Mesendoderm (in vitro differentiated cells): ENCODE results near the gene FBLN2.
A peak's percentile ranks its signal among the peaks of the same experiment; 100 is the strongest.

Experiments
- DNase-seq: peaks from one replicate; pipeline ENCODE4 v3.0.0; 2013
- H2AK5ac ChIP-seq: 2 replicates; pipeline ENCODE4 v1.6.1; 2013; ENCODE audit warnings: low read length, inconsistent platforms
- H2BK120ac ChIP-seq: 2 replicates; pipeline ENCODE4 v1.6.1; 2013; ENCODE audit warnings: low read depth, mild to moderate bottlenecking, low read length, moderate library complexity, mixed read lengths
- H2BK15ac ChIP-seq: replicated peaks from 2 replicates; pipeline ENCODE4 v1.6.1; 2013; ENCODE audit warnings: low read depth, mild to moderate bottlenecking, moderate library complexity
- H2BK5ac ChIP-seq: 2 replicates; pipeline ENCODE4 v1.6.1; 2013; ENCODE audit warnings: low read length, inconsistent platforms
- H3K18ac ChIP-seq: 2 replicates; pipeline ENCODE4 v1.6.1; 2013; ENCODE audit warnings: mild to moderate bottlenecking, low read length, mixed read lengths
- H3K23ac ChIP-seq: one replicate; pipeline ENCODE4 v1.6.1; 2013; ENCODE audit warnings: low read length
- H3K27ac ChIP-seq: 2 replicates; pipeline ENCODE4 v1.5.1; 2013; ENCODE audit warnings: low read depth, mild to moderate bottlenecking, inconsistent platforms, low read length, moderate library complexity
- H3K27me3 ChIP-seq: 2 replicates; pipeline ENCODE4 v1.6.1; 2013; ENCODE audit warnings: low read length, control low read depth, mild to moderate bottlenecking, inconsistent platforms; ENCODE audit not compliant: insufficient read depth, poor library complexity
- H3K36me3 ChIP-seq: 2 replicates; pipeline ENCODE4 v1.6.1; 2013; ENCODE audit warnings: low read length, inconsistent platforms; ENCODE audit not compliant: control insufficient read depth, insufficient read depth
- H3K4ac ChIP-seq: one replicate; pipeline ENCODE4 v1.6.1; 2013; ENCODE audit warnings: low read depth, mild to moderate bottlenecking, low read length, moderate library complexity
- H3K4me1 ChIP-seq: 2 replicates; pipeline ENCODE4 v1.6.1; 2013; ENCODE audit warnings: low read depth, low read length, inconsistent platforms; ENCODE audit not compliant: control insufficient read depth
- H3K4me2 ChIP-seq: 2 replicates; pipeline ENCODE4 v1.6.1; 2013; ENCODE audit warnings: low read length
- H3K4me3 ChIP-seq: 2 replicates; pipeline ENCODE4 v1.5.1; 2013; ENCODE audit warnings: mild to moderate bottlenecking, low read length
- H3K56ac ChIP-seq: one replicate; pipeline ENCODE4 v1.6.1; 2013; ENCODE audit warnings: low read length
- H3K79me1 ChIP-seq: 2 replicates; pipeline ENCODE4 v1.6.1; 2013; ENCODE audit warnings: low read length, inconsistent platforms
- H3K79me2 ChIP-seq: 2 replicates; pipeline ENCODE4 v1.6.1; 2013; ENCODE audit warnings: mild to moderate bottlenecking, low read length; ENCODE audit not compliant: control insufficient read depth, insufficient read depth
- H3K9ac ChIP-seq: 2 replicates; pipeline ENCODE4 v1.6.1; 2013; ENCODE audit warnings: low read length, inconsistent platforms
- H4K5ac ChIP-seq: one replicate; pipeline ENCODE4 v1.6.1; 2013; ENCODE audit warnings: low read length
- H4K8ac ChIP-seq: one replicate; pipeline ENCODE4 v1.6.1; 2013; ENCODE audit warnings: low read depth, mild to moderate bottlenecking, control low read depth, low read length, moderate library complexity
- WGBS: extraction: QIAGEN DNeasy Blood & Tissue Kit; methylation state at CpG from one replicate; pipeline ENCODE4 v1.1.7; 2013; ENCODE audit warnings: low lambda C conversion rate, missing lambda C conversion rate; ENCODE audit not compliant: insufficient coverage; ENCODE audit errors: extremely low coverage; 5-methylcytosine and 5-hydroxymethylcytosine counted together

FBLN2 gene

DNA sequence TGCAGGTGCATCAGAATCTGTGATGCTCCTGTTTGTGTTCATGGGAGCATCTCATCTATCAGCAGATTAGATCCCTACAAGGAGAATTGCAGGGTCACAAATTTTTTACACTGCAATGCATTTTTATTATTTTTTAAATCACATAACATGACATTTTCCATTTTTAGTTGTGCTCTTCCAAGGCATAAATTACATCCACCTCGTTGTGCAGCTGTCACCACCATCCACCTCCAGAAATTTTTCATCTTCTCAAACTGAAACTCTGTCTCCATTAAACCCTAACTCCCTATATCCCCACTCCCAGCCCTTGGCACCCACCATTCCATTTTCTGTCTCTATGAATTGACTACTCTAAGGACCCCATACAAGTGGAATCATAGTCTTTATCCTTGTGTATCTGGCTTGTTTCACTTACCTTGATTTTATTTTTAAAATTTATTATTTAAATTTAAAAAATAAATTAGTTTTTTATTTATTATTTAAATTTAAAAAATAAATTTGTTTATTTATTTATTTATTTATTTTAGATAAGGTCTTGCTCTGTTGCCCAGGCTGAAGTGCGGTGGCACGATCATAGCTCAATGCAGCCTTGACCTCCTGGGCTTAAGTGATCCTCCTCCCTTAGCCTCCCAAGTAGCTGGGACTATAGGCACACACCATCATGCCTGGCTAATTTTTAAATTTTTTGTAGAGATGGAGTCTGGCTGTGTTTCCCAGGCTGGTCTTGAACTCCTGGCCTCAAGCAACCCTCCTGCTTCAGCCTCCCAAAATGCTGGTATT, 47.7 kb downstream of the FBLN2 start:
- H3K79me2 ChIP-seq = no peaks in the 10 kb centered on the region
- H3K4me2 ChIP-seq = no peak overlapping the region
- no peak overlapping the region for H4K5ac ChIP-seq
- no peak overlapping the region for H2AK5ac ChIP-seq
- H3K27ac ChIP-seq = no peak overlapping the region
- no CpG with 5 or more reads among the region's 3 CpGs for WGBS
- no peak overlapping the region for H3K23ac ChIP-seq
- no peak overlapping the region for H3K18ac ChIP-seq
- H2BK120ac ChIP-seq = no peak overlapping the region
- no peaks in the 10 kb centered on the region for H3K27me3 ChIP-seq
- H3K4ac ChIP-seq = no peak overlapping the region
- DNase-seq = no peak
- no peaks in the 10 kb centered on the region for H3K36me3 ChIP-seq
- no peak overlapping the region for H3K9ac ChIP-seq
- no peak overlapping the region for H4K8ac ChIP-seq
- no peak overlapping the region for H3K56ac ChIP-seq
- peaks cover 7% of the 10 kb centered on the region for H3K4me1 ChIP-seq
- no peaks in the 10 kb centered on the region for H3K79me1 ChIP-seq
- no peak overlapping the region for H3K4me3 ChIP-seq
- H2BK5ac ChIP-seq = no peak overlapping the region
- H2BK15ac ChIP-seq = no peak overlapping the region

DNA sequence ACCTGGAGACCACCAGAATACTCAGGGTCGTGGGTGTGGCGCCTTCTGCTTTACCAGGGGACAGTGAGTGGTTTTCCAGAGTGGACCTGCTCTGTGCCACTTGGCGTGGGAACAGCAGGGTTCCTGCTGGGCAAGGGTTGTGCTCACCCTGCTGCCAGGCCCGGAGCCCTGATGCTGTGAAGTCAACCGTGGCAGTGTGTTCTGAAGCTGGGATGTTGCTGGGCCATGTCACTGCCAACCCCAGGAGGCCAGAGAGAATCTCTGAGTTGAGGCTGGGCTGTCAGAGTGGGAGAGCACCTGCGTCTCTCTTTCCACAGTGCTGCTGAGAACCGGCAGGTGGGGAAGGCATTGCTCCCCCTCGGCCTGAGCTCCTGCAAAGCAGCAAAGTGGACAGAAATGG, 48.7 kb downstream of the FBLN2 start:
- H2BK5ac ChIP-seq = no peak overlapping the region
- H3K36me3 ChIP-seq = no peaks in the 10 kb centered on the region
- WGBS = no CpG with 5 or more reads among the region's 8 CpGs
- no peak overlapping the region for H3K18ac ChIP-seq
- no peak overlapping the region for H3K4me3 ChIP-seq
- no peak overlapping the region for H2BK120ac ChIP-seq
- peaks cover 7% of the 10 kb centered on the region for H3K4me1 ChIP-seq
- no peak overlapping the region for H3K4me2 ChIP-seq
- H3K27ac ChIP-seq = no peak overlapping the region
- no peaks in the 10 kb centered on the region for H3K27me3 ChIP-seq
- no peaks in the 10 kb centered on the region for H3K79me1 ChIP-seq
- no peak overlapping the region for H3K4ac ChIP-seq
- no peak for DNase-seq
- H2BK15ac ChIP-seq = no peak overlapping the region
- H2AK5ac ChIP-seq = no peak overlapping the region
- H3K9ac ChIP-seq = no peak overlapping the region
- no peak overlapping the region for H4K8ac ChIP-seq
- H3K23ac ChIP-seq = no peak overlapping the region
- H3K79me2 ChIP-seq = no peaks in the 10 kb centered on the region
- peak overlapping the region; percentile 40 for H3K56ac ChIP-seq
- H4K5ac ChIP-seq = no peak overlapping the region

DNA sequence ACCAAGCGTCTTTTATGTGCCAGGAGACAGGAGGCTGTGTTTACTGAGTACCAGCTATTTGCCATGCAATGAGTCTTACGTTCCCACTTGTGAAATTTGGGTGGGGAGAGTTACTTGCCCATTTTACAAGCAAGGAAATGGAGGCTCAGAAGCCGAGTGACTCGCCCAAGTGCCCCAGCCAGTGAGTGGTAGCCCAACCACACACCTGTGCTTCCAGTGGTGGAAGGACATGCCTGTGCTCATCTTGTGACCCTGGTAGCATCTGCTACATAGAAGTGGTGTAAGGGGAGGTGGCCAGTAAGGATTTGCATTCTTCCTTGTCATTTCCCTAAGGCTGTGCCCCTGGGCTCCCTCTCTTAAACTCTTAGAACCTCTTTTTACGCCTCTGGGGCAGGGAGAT, 49.3 kb downstream of the FBLN2 start:
- no peak overlapping the region for H3K4me2 ChIP-seq

DNA sequence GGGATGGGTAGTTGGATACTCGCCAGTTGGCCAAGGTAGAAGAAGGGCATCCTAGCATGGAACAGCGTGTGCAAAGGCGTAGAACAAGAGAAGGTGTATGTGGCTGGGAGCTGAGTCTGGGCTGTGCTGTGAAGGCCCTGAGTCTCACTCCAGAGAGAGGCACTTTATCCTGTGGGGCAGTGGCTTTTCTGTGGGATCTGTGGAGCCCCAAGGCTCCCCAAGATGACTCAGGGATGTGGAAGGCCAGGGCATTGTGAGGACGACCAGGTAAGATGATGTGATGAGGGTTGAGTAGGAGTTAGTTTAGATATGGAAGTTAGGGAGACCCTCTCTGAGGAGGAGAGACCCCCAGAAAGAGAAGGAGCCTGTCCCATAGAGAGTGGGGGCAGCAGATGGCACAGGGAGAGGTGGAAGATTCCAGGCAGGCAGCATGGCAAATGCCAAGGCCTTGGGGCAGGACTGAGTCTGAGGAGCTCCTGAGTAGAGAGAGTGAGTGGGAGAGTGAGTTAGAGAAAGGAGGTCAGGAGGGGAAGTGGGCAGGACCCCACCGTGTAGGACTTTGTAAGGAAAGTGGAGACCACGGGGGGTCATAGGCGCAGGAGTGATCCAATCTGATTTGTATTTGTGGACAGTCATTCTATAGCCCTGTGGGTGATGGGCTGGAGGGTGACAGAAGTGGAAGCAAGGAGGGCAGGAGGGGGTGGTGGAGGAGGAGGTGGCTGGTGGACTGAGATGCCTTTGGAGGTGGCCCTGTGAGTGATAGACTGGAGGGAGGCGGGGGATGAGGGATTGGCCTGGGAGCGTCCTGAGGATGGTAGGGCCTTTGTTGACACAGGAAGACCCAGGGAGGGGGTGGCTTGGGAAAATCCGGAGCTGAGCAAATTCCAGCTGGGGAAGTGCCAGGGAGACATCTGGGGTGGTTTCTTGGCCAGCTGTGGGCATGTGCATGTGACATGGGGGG, 50.3 kb downstream of the FBLN2 start:
- no peak overlapping the region for H3K23ac ChIP-seq
- peak overlapping the region; percentile 52 for H3K56ac ChIP-seq
- H2BK5ac ChIP-seq = no peak overlapping the region
- H3K27ac ChIP-seq = no peak overlapping the region
- no peak overlapping the region for H2BK120ac ChIP-seq
- H3K4ac ChIP-seq = no peak overlapping the region
- no peak overlapping the region for H4K5ac ChIP-seq
- peak; percentile 61 for DNase-seq
- H3K9ac ChIP-seq = no peak overlapping the region
- peaks cover 7% of the 10 kb centered on the region for H3K4me1 ChIP-seq
- no peaks in the 10 kb centered on the region for H3K36me3 ChIP-seq
- H2BK15ac ChIP-seq = no peak overlapping the region
- WGBS = no CpG with 5 or more reads among the region's 10 CpGs
- H4K8ac ChIP-seq = no peak overlapping the region
- H3K79me1 ChIP-seq = no peaks in the 10 kb centered on the region
- no peaks in the 10 kb centered on the region for H3K27me3 ChIP-seq
- H3K18ac ChIP-seq = peak overlapping the region; percentile 10
- H3K79me2 ChIP-seq = no peaks in the 10 kb centered on the region
- H3K4me2 ChIP-seq = no peak overlapping the region
- no peak overlapping the region for H3K4me3 ChIP-seq
- peak overlapping the region; percentile 95 for H2AK5ac ChIP-seq

More for the DNA sequence above, 49.3 kb downstream of the FBLN2 start:
- H3K36me3 ChIP-seq = no peaks in the 10 kb centered on the region
- H2BK5ac ChIP-seq = no peak overlapping the region
- no peak overlapping the region for H3K18ac ChIP-seq
- no peak overlapping the region for H4K5ac ChIP-seq
- H4K8ac ChIP-seq = no peak overlapping the region
- no peak overlapping the region for H3K23ac ChIP-seq
- H3K56ac ChIP-seq = no peak overlapping the region
- DNase-seq = no peak
- no peak overlapping the region for H2BK120ac ChIP-seq
- H3K27ac ChIP-seq = no peak overlapping the region
- no peak overlapping the region for H2BK15ac ChIP-seq
- H2AK5ac ChIP-seq = no peak overlapping the region
- peaks cover 7% of the 10 kb centered on the region for H3K4me1 ChIP-seq
- H3K4me3 ChIP-seq = no peak overlapping the region
- no peak overlapping the region for H3K9ac ChIP-seq
- no peaks in the 10 kb centered on the region for H3K79me2 ChIP-seq
- H3K27me3 ChIP-seq = no peaks in the 10 kb centered on the region
- no CpG with 5 or more reads among the region's 5 CpGs for WGBS
- no peaks in the 10 kb centered on the region for H3K79me1 ChIP-seq
- no peak overlapping the region for H3K4ac ChIP-seq

DNA sequence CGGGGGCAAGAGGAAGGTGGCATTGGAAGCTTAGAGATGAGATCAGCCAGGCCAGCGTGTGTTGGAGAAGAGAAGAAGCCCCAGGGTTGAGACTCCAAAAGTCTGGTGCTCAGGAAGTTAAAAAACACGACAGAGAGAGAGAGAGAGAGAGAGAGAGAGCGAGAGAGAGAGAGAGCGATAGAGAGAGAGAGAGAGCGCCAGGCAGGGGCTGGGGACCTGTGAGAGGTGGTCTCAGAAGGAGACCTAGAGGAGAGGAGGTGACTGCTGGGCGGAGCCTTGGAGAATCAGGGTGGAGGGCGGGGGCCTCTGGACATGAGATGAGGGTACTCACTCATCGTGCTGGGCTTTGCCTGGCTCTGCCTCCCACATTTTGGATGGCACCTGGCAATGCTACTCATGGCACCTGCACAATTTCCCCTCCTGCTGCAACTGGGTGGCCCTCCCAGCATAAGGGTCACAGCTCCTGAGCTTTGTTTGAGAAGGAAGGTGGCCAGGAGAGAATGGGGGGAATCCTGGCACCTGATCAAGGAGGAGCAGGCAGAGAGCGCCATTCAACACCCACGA, 51.0 kb downstream of the FBLN2 start:
- H3K79me2 ChIP-seq = no peaks in the 10 kb centered on the region
- no peak overlapping the region for H2BK120ac ChIP-seq
- no peak overlapping the region for H2BK15ac ChIP-seq
- no CpG with 5 or more reads among the region's 11 CpGs for WGBS
- DNase-seq = no peak
- no peak overlapping the region for H3K4me2 ChIP-seq
- no peak overlapping the region for H3K23ac ChIP-seq
- H2AK5ac ChIP-seq = no peak overlapping the region
- no peaks in the 10 kb centered on the region for H3K79me1 ChIP-seq
- no peak overlapping the region for H4K5ac ChIP-seq
- peaks cover 5% of the 10 kb centered on the region for H3K4me1 ChIP-seq
- H3K4ac ChIP-seq = no peak overlapping the region
- H3K27ac ChIP-seq = no peak overlapping the region
- H3K9ac ChIP-seq = no peak overlapping the region
- H4K8ac ChIP-seq = no peak overlapping the region
- no peak overlapping the region for H3K4me3 ChIP-seq
- no peaks in the 10 kb centered on the region for H3K36me3 ChIP-seq
- peak overlapping the region; percentile 17 for H3K56ac ChIP-seq
- no peaks in the 10 kb centered on the region for H3K27me3 ChIP-seq
- no peak overlapping the region for H3K18ac ChIP-seq
- no peak overlapping the region for H2BK5ac ChIP-seq
